GM23338 (cell line): ENCODE data around the gene RPS6KA4. TPM values are rescaled to one million over a fixed set of nuclear protein-coding genes. Genes with fewer than 3 reads are reported as not detected.

ENCODE experiments used
- ATAC-seq: fragments of 200-7000 bp; cut with Tn5 transposase; 3 replicates; pipeline ENCODE4 v1.9.1; 2020
- DNase-seq: peaks from one replicate; pipeline ENCODE4 v3.0.0-alpha.2; 2015; ENCODE audit warnings: low spot score
- H2AFZ ChIP-seq: fragments of 200-600 bp; sonication (generic); 2 replicates; pipeline ENCODE4 v1.8.0; 2016; ENCODE audit warnings: antibody characterized with exemption, mild to moderate bottlenecking, moderate library complexity
- H3F3A ChIP-seq: fragments of 200-600 bp; sonication (generic); replicated peaks from 2 replicates; pipeline ENCODE4 v1.8.0; 2017; ENCODE audit warnings: antibody characterized with exemption, mixed run types, low read depth
- H3K27ac ChIP-seq: fragments of 200-600 bp; sonication (generic); 2 replicates; pipeline ENCODE4 v1.6.1; 2016; ENCODE audit warnings: low read depth
- H3K27me3 ChIP-seq: fragments of 200-600 bp; sonication (generic); 2 replicates; pipeline ENCODE4 v1.8.0; 2016; ENCODE audit warnings: mild to moderate bottlenecking, mixed run types, moderate library complexity; ENCODE audit not compliant: insufficient read depth
- H3K36me3 ChIP-seq: fragments of 200-600 bp; sonication (generic); 2 replicates; pipeline ENCODE4 v1.8.0; 2016; ENCODE audit warnings: mild to moderate bottlenecking; ENCODE audit not compliant: insufficient read depth
- H3K4me1 ChIP-seq: fragments of 200-600 bp; sonication (generic); 2 replicates; pipeline ENCODE4 v1.8.0; 2016; ENCODE audit warnings: mild to moderate bottlenecking, moderate library complexity; ENCODE audit not compliant: insufficient read depth
- H3K4me2 ChIP-seq: fragments of 200-600 bp; sonication (generic); 2 replicates; pipeline ENCODE4 v1.7.1; 2017; ENCODE audit warnings: mixed run types
- H3K4me3 ChIP-seq: fragments of 200-600 bp; sonication (generic); 2 replicates; pipeline ENCODE4 v1.6.1; 2016; ENCODE audit warnings: mixed run types
- H3K79me2 ChIP-seq: fragments of 200-600 bp; sonication (generic); replicated peaks from 2 replicates; pipeline ENCODE4 v1.8.0; 2017; ENCODE audit warnings: mild to moderate bottlenecking; ENCODE audit not compliant: insufficient read depth
- H3K9me2 ChIP-seq: fragments of 200-600 bp; sonication (generic); 2 replicates; pipeline ENCODE4 v1.8.0; 2017; ENCODE audit not compliant: insufficient read depth
- H4K20me1 ChIP-seq: fragments of 200-600 bp; sonication (generic); replicated peaks from 2 replicates; pipeline ENCODE4 v1.8.0; 2017; ENCODE audit warnings: mild to moderate bottlenecking; ENCODE audit not compliant: insufficient read depth
- H3K27ac Mint-ChIP-seq: 2 replicates; pipeline ENCODE4 v1.8.0; 2020; ENCODE audit warnings: inconsistent platforms, mild to moderate bottlenecking, moderate library complexity, mixed read lengths
- H3K27me3 Mint-ChIP-seq: 3 replicates; pipeline ENCODE4 v1.8.0; 2022; ENCODE audit warnings: low read depth, mild to moderate bottlenecking, moderate library complexity, mixed read lengths, inconsistent platforms; ENCODE audit not compliant: insufficient read depth, poor library complexity
- H3K36me3 Mint-ChIP-seq: 3 replicates; pipeline ENCODE4 v1.8.0; 2021; ENCODE audit warnings: low read depth, mild to moderate bottlenecking, inconsistent platforms, moderate library complexity, mixed read lengths
- H3K4me1 Mint-ChIP-seq: 3 replicates; pipeline ENCODE4 v1.8.0; 2020; ENCODE audit warnings: mild to moderate bottlenecking, inconsistent platforms, mixed read lengths
- H3K4me3 Mint-ChIP-seq: 3 replicates; pipeline ENCODE4 v1.8.0; 2021; ENCODE audit warnings: moderate library complexity, mild to moderate bottlenecking, inconsistent platforms, mixed read lengths
- H3K9me3 Mint-ChIP-seq: 3 replicates; pipeline ENCODE4 v1.8.0; 2020; ENCODE audit warnings: moderate library complexity, mild to moderate bottlenecking, inconsistent platforms, mixed read lengths
- CREB1 ChIP-seq: fragments of 250-450 bp; sonication (Bioruptor Pico); IDR thresholded peaks from 2 replicates; pipeline ENCODE4 v1.5.0; 2020; ENCODE audit warnings: low read depth, mild to moderate bottlenecking, moderate library complexity
- EZH2 ChIP-seq: fragments of 200-600 bp; sonication (generic); IDR thresholded peaks from one replicate; pipeline ENCODE4 v1.8.0; 2017; ENCODE audit warnings: antibody characterized with exemption, mild to moderate bottlenecking, low read depth; ENCODE audit not compliant: unreplicated experiment
- EZH2phosphoT487 ChIP-seq: fragments of 200-600 bp; sonication (generic); IDR thresholded peaks from one replicate; pipeline ENCODE4 v1.8.1; 2018; ENCODE audit warnings: antibody characterized with exemption; ENCODE audit not compliant: unreplicated experiment
- JUNB ChIP-seq: IDR thresholded peaks from one replicate; pipeline ENCODE4 v1.6.1; 2016; ENCODE audit warnings: antibody characterized with exemption; ENCODE audit not compliant: unreplicated experiment
- REST ChIP-seq: IDR thresholded peaks from one replicate; pipeline ENCODE4 v1.6.1; 2018; ENCODE audit warnings: antibody characterized with exemption; ENCODE audit not compliant: unreplicated experiment
- ZNF114 ChIP-seq: fragments of 250-450 bp; sonication (Bioruptor Pico); IDR thresholded peaks from 2 replicates; pipeline ENCODE4 v1.5.0; 2020; ENCODE audit warnings: mild to moderate bottlenecking, moderate library complexity
- ZNF331 ChIP-seq: fragments of 250-450 bp; sonication (Bioruptor Pico); IDR thresholded peaks from 2 replicates; pipeline ENCODE4 v1.5.0; 2020; ENCODE audit warnings: low read depth, mild to moderate bottlenecking, moderate library complexity
- ZNF462 ChIP-seq: fragments of 250-450 bp; sonication (Bioruptor Pico); IDR thresholded peaks from 2 replicates; pipeline ENCODE4 v1.5.0; 2020; ENCODE audit warnings: mild to moderate bottlenecking, moderate library complexity
- polyA plus RNA-seq: library from polyadenylated mRNA; unstranded; fragments of >200 nt; fragmentation: Nextera tagmentation; extraction: Ambion mirVana; gene quantifications from 2 replicates; pipeline ENCODE4 v1.2.1, GENCODE V29; 2016
- total RNA-seq: library from RNA; depleted of rRNA; stranded (reverse); fragments of >200 nt; shearing (Covaris generic); gene quantifications from 2 replicates; pipeline ENCODE4 v1.2.3, GENCODE V29; 2014
- TF ChIP-seq, protein P1 (sequence below), 2 experiments: fragments of 200-600 bp in 1 of 2; sonication (generic) in 1 of 2; conservative IDR thresholded peaks; 2 replicates each; pipeline versions ENCODE4 v1.5.1 to v1.6.1; 2016 to 2017; ENCODE audit warnings: antibody characterized with exemption in 2 of 2, low read depth in 2 of 2, mild to moderate bottlenecking in 2 of 2, moderate library complexity in 1 of 2
- TF ChIP-seq, protein P2 (sequence below): IDR thresholded peaks from 2 replicates; pipeline ENCODE4 v1.6.1; 2016; ENCODE audit warnings: antibody characterized with exemption

The RPS6KA4 gene
- total and polyA plus RNA-seq, 2 experiments from 2014 or later, result 3.5 to 19.9 TPM

DNA sequence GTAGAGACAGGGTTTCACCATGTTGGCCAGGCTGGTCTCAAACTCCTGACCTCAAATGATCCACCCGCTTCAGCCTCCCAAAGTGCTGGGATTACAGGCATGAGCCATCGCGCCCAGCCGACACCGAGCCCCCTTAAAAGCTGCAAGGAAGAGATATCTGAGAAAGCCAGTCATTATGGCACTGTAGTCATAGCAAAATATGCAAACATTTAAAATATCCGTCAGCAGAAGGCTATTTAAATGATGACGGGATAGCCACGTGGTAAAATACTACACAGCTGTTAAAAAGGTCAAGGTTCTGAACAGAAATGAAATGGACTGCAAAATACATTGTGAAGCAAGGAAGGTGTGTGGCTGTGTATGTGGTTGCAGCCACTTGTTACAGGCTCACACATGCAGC lies 25.4 kb upstream of the RPS6KA4 start:
- no peak overlapping the region for H3K27ac ChIP-seq
- ATAC-seq (no peak), DNase-seq (no peak)
- H4K20me1 ChIP-seq, result no peaks in the 10 kb centered on the region
- H3K79me2 ChIP-seq, result no peaks in the 10 kb centered on the region
- no peaks in the 10 kb centered on the region for H3K36me3 Mint-ChIP-seq
- H3K27me3 ChIP-seq, result no peaks in the 10 kb centered on the region
- no peak overlapping the region for H2AFZ ChIP-seq
- H3K9me2 ChIP-seq, result no peaks in the 10 kb centered on the region
- H3K4me1 Mint-ChIP-seq, result peaks cover 9% of the 10 kb centered on the region
- no peaks in the 10 kb centered on the region for H3K36me3 ChIP-seq
- H3K27ac Mint-ChIP-seq, result no peak overlapping the region
- no peak for TF ChIP-seq CREB1 (CRISPR knock-in tag)
- TF ChIP-seq REST, result no peak
- TF ChIP-seq, protein P1, sequence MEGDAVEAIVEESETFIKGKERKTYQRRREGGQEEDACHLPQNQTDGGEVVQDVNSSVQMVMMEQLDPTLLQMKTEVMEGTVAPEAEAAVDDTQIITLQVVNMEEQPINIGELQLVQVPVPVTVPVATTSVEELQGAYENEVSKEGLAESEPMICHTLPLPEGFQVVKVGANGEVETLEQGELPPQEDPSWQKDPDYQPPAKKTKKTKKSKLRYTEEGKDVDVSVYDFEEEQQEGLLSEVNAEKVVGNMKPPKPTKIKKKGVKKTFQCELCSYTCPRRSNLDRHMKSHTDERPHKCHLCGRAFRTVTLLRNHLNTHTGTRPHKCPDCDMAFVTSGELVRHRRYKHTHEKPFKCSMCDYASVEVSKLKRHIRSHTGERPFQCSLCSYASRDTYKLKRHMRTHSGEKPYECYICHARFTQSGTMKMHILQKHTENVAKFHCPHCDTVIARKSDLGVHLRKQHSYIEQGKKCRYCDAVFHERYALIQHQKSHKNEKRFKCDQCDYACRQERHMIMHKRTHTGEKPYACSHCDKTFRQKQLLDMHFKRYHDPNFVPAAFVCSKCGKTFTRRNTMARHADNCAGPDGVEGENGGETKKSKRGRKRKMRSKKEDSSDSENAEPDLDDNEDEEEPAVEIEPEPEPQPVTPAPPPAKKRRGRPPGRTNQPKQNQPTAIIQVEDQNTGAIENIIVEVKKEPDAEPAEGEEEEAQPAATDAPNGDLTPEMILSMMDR (conservative IDR thresholded peaks at IDR 0.05; ENCODE audit: low read depth in 2 of 2), result no peak
- TF ChIP-seq, protein P2, sequence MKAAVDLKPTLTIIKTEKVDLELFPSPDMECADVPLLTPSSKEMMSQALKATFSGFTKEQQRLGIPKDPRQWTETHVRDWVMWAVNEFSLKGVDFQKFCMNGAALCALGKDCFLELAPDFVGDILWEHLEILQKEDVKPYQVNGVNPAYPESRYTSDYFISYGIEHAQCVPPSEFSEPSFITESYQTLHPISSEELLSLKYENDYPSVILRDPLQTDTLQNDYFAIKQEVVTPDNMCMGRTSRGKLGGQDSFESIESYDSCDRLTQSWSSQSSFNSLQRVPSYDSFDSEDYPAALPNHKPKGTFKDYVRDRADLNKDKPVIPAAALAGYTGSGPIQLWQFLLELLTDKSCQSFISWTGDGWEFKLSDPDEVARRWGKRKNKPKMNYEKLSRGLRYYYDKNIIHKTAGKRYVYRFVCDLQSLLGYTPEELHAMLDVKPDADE, result no peak
- no peak for TF ChIP-seq ZNF462 (CRISPR knock-in tag)
- TF ChIP-seq EZH2, result no peak
- TF ChIP-seq ZNF114 (CRISPR knock-in tag), result no peak
- TF ChIP-seq JUNB, result no peak
- no peak for TF ChIP-seq EZH2phosphoT487
- no peak for TF ChIP-seq ZNF331 (CRISPR knock-in tag)
- 0 out of 2 replicates have a peak, but pooled peaks cover 4% of the 10 kb centered on the region for H3F3A ChIP-seq
- H3K4me3 ChIP-seq, result no peak overlapping the region
- peaks cover 13% of the 10 kb centered on the region for H3K27me3 Mint-ChIP-seq
- no peak overlapping the region for H3K4me3 Mint-ChIP-seq
- H3K9me3 Mint-ChIP-seq, result no peaks in the 10 kb centered on the region
- H3K4me2 ChIP-seq, result no peak overlapping the region
- H3K4me1 ChIP-seq, result peaks cover 3% of the 10 kb centered on the region; the same call in 1 of the 2 replicates
